ENCODE measurements around the gene SOX9.

SOX9 gene

DNA sequence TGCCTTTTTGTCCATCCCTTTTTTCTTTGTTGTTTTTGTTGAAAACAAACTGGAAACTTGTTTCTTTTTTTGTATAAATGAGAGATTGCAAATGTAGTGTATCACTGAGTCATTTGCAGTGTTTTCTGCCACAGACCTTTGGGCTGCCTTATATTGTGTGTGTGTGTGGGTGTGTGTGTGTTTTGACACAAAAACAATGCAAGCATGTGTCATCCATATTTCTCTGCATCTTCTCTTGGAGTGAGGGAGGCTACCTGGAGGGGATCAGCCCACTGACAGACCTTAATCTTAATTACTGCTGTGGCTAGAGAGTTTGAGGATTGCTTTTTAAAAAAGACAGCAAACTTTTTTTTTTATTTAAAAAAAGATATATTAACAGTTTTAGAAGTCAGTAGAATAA lies 4.9 kb downstream of the SOX9 start:
- Histone ChIP-seq H3K9ac (ENCODE audit: low read depth, low read length, poor library complexity, severe bottlenecking) (no peak overlapping the region), H3K27me3 (ENCODE audit: insufficient read depth, low read length, poor library complexity, severe bottlenecking) (no peaks in the 10 kb centered on the region), H2AFZ (ENCODE audit: low read length) (no peak overlapping the region), H3K9me3 (ENCODE audit: insufficient read depth, low read depth, low read length) (no peaks in the 10 kb centered on the region; the same call in 1 of the 2 replicates), H4K20me1 (ENCODE audit: insufficient read depth, low read length, poor library complexity, severe bottlenecking) (no peaks in the 10 kb centered on the region), H3K4me2 (ENCODE audit: low read depth, low read length, poor library complexity, severe bottlenecking) (no peak overlapping the region), H3K4me1 (ENCODE audit: insufficient read depth, low read length, poor library complexity, severe bottlenecking) (no peaks in the 10 kb centered on the region), H3F3A (ENCODE audit: low read depth) (no peaks in the 10 kb centered on the region), H3K36me3 (ENCODE audit: insufficient read depth, low read length) (no peaks in the 10 kb centered on the region), H3K4me3 (ENCODE audit: low read length, poor library complexity, severe bottlenecking) (no peak overlapping the region), H3K9me2 (replicated peaks; ENCODE audit: low read depth, low read length) (no peaks in the 10 kb centered on the region), H3K79me2 (ENCODE audit: insufficient read depth, low read length) (no peaks in the 10 kb centered on the region)
- TF ChIP-seq, protein P1, sequence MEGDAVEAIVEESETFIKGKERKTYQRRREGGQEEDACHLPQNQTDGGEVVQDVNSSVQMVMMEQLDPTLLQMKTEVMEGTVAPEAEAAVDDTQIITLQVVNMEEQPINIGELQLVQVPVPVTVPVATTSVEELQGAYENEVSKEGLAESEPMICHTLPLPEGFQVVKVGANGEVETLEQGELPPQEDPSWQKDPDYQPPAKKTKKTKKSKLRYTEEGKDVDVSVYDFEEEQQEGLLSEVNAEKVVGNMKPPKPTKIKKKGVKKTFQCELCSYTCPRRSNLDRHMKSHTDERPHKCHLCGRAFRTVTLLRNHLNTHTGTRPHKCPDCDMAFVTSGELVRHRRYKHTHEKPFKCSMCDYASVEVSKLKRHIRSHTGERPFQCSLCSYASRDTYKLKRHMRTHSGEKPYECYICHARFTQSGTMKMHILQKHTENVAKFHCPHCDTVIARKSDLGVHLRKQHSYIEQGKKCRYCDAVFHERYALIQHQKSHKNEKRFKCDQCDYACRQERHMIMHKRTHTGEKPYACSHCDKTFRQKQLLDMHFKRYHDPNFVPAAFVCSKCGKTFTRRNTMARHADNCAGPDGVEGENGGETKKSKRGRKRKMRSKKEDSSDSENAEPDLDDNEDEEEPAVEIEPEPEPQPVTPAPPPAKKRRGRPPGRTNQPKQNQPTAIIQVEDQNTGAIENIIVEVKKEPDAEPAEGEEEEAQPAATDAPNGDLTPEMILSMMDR (conservative IDR thresholded peaks at IDR 0.05; ENCODE audit: low read length): no peak
- TF ChIP-seq EZH2phosphoT487 (IDR thresholded peaks at IDR 0.05; ENCODE audit: borderline replicate concordance): no peak

DNA sequence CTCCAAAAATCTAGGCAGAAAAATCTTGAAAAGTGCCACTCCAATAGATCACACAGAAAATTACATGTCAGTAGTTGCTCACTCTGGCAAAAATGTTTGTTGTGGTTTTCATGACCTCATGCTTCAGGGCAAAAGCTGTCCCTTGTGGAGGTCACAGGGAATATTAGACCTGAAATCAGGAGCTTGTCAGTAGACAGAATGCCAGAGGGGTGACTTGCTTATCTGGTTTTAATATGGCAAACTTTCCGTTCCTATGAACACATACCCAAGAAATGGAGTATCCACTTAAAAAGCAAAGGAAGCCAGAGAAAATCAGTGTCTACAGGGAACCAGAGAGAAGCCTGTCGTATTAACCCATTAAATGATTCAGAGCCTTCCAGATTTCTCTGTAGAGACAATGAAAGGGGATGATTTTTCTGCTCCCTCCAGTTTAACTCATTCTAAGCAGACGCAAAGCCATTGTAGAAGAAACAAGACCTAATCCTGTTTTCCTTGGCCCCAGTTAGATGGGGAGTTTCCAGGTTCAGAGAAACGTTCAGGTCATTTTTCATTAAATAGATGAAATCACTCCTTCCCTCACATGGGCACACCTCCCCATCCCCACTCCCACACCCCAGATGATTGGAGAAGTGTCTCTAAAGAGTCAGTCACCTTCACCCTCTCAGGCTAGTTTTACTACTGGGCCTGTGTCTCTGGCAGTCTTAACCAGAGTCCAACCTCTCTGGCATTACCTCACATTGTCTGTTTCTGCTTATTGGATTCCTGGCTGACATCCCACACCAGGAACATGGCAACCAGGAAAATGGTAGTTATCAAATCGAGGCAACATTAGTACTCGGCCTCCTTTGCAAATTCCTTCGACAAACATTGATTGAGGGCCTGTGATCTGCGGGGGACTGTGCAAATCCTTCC lies 6.0 kb downstream of the SOX9 start:
- Histone ChIP-seq H3K4me3 (ENCODE audit: low read length, poor library complexity, severe bottlenecking) (no peak overlapping the region), H3F3A (ENCODE audit: low read depth) (no peaks in the 10 kb centered on the region), H3K9ac (ENCODE audit: low read depth, low read length, poor library complexity, severe bottlenecking) (no peak overlapping the region), H3K79me2 (ENCODE audit: insufficient read depth, low read length) (no peaks in the 10 kb centered on the region), H3K4me1 (ENCODE audit: insufficient read depth, low read length, poor library complexity, severe bottlenecking) (no peaks in the 10 kb centered on the region), H3K36me3 (ENCODE audit: insufficient read depth, low read length) (no peaks in the 10 kb centered on the region), H2AFZ (ENCODE audit: low read length) (no peak overlapping the region), H3K4me2 (ENCODE audit: low read depth, low read length, poor library complexity, severe bottlenecking) (no peak overlapping the region), H3K27me3 (ENCODE audit: insufficient read depth, low read length, poor library complexity, severe bottlenecking) (no peaks in the 10 kb centered on the region), H3K9me3 (ENCODE audit: insufficient read depth, low read depth, low read length) (no peaks in the 10 kb centered on the region; the same call in 1 of the 2 replicates), H4K20me1 (ENCODE audit: insufficient read depth, low read length, poor library complexity, severe bottlenecking) (no peaks in the 10 kb centered on the region), H3K9me2 (replicated peaks; ENCODE audit: low read depth, low read length) (no peaks in the 10 kb centered on the region)
- TF ChIP-seq, protein P1 (conservative IDR thresholded peaks at IDR 0.05; ENCODE audit: low read length): no peak
- no peak for TF ChIP-seq EZH2phosphoT487 (IDR thresholded peaks at IDR 0.05; ENCODE audit: borderline replicate concordance)

DNA sequence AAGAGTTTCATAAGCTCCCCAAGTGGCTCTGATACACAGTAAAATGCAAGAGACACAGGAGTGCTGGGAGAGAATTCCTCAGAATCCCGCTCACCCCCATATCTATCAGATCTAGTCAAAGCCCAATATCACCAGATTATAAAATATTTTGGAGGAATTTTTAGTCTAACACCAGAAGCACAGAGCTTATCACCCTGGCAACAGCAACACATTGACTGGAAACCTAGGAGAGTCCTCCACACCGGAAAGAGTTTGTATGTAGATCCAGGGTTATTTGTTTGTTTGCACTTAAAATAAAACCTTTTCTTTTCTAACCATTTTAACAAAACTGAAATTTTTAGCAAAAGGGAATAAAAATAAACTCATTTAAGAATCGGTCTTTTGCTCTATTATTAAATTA lies 7.2 kb downstream of the SOX9 start:
- H3K4me2 ChIP-seq (ENCODE audit: low read depth, low read length, poor library complexity, severe bottlenecking): no peak overlapping the region
- H3K4me3 ChIP-seq (ENCODE audit: low read length, poor library complexity, severe bottlenecking): no peak overlapping the region
- no peaks in the 10 kb centered on the region for H3K9me2 ChIP-seq (replicated peaks; ENCODE audit: low read depth, low read length)
- H3K36me3 ChIP-seq (ENCODE audit: insufficient read depth, low read length): no peaks in the 10 kb centered on the region
- H2AFZ ChIP-seq (ENCODE audit: low read length): no peak overlapping the region
- no peaks in the 10 kb centered on the region; the same call in 1 of the 2 replicates for H3K9me3 ChIP-seq (ENCODE audit: insufficient read depth, low read depth, low read length)
- H3K79me2 ChIP-seq (ENCODE audit: insufficient read depth, low read length): no peaks in the 10 kb centered on the region
- no peak overlapping the region for H3K9ac ChIP-seq (ENCODE audit: low read depth, low read length, poor library complexity, severe bottlenecking)
- H3K27me3 ChIP-seq (ENCODE audit: insufficient read depth, low read length, poor library complexity, severe bottlenecking): no peaks in the 10 kb centered on the region
- H4K20me1 ChIP-seq (ENCODE audit: insufficient read depth, low read length, poor library complexity, severe bottlenecking): no peaks in the 10 kb centered on the region
- TF ChIP-seq EZH2phosphoT487 (IDR thresholded peaks at IDR 0.05; ENCODE audit: borderline replicate concordance): no peak
- TF ChIP-seq, protein P1 (conservative IDR thresholded peaks at IDR 0.05; ENCODE audit: low read length): no peak
- no peaks in the 10 kb centered on the region for H3K4me1 ChIP-seq (ENCODE audit: insufficient read depth, low read length, poor library complexity, severe bottlenecking)
- H3F3A ChIP-seq (ENCODE audit: low read depth): no peaks in the 10 kb centered on the region

Measured in Loucy (cell line).